HG02759 (cell line): ENCODE measurements around the gene AFF1.
"Not testable (repeated sequence)": the region's sequence is repeated elsewhere in the genome, so short reads cannot be mapped to it uniquely, and the experiment has no call there.

Source experiments
- ATAC-seq: cut with Tn5 transposase; IDR thresholded peaks from one replicate; pipeline ENCODE4 v1.9.1; 2021; ENCODE audit warnings: mild to moderate bottlenecking, moderate library complexity; ENCODE audit not compliant: unreplicated experiment

Gene AFF1

DNA sequence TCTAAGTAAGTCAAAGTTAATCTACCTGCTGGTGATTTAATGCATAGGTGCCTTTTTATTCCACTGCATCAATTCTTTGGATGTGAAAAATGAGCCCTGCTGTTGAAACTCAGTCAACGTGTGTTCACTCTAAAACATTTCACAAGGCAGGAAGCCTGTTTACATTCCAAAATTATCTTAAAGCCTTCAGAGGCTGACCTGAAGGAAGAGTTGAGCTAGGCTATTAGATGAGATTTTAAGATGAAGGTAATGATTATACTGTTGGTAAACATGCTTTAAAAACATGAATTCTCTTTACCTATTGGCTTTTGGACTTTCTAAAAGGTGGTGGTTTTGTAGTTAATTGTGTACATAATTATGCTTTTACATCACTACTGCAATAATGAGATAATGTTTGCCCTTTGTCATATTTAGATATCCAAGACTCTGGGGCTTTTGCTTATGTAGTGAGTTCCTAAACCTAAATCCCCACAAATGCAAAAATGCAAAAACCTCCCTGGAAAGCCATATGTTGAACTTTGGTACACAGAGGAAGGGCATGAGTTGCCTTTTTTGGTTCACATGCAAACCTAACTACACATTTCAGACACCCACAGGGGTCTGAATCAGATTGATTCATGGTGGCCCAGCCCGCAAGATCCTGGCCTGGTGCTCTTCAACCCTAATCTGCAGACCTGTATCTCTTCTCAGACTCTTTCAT is 193.3 kb downstream of the AFF1 start:
- ATAC-seq = no peak

DNA sequence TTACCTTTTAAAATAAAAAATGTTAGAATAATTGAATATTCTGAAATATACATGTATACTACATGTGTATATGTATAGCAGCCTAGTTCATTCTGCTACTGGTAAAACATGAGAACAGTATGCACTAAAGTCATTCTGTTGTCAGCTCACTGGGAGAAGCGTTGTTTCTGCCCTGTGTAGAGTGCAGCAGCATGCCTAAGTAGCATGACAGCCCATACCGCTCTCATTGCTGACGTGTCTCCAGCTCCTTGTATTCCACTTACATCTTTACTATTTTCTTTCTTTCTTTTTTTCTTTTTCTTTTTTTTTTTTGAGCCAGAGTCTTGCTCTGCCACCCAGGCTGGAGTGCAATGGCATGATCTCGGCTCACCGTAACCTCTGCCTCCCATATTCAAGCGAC is 194.9 kb downstream of the AFF1 start:
- no peak for ATAC-seq

DNA sequence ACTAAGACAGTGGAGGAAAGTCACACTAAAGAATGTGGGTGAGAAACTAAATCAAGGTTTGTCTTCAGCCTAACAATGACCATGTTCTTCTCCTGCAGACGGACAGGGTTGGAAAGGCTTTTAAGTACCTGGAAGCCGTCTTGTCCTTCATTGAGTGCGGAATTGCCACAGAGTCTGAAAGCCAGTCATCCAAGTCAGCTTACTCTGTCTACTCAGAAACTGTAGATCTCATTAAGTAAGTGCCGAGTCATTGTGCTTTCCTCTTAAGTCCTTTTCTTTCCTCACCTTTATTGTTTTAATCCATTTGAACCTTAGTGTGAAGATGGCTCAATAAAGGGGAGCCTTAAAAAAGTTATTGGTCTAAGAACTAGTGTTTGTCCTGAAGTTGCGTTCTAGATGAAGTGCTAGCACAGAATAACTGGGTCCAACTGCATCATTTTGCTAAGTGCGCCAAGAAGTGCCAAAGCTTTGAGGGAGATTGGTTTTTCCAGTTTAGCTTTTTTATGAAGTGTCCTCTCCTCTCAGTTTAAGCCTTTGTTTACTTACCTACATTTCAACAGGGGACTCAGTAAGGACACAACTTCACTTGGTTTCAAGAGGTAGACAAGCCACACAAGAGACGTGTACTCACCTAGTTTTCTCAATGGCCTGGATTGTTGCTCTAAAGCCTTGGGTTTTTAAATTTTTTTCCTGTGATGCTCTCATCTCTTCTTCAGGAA is 196.3 kb downstream of the AFF1 start:
- no peak for ATAC-seq

DNA sequence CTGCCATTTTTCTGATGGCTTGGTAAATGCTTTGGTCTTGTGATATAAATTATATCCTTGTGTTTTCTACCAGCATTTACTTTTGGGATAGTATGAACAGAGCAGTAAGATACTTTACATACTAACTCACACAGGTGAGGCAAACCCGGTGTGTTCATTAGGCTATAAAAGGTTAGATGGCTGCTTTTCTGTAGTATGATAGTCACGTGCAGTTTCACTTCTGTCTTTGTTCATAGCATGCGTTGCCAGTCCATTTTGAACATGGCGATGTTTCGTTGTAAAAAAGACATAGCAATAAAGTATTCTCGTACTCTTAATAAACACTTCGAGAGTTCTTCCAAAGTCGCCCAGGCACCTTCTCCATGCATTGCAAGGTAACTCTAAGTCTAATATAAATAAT is 197.2 kb downstream of the AFF1 start:
- ATAC-seq = no peak

DNA sequence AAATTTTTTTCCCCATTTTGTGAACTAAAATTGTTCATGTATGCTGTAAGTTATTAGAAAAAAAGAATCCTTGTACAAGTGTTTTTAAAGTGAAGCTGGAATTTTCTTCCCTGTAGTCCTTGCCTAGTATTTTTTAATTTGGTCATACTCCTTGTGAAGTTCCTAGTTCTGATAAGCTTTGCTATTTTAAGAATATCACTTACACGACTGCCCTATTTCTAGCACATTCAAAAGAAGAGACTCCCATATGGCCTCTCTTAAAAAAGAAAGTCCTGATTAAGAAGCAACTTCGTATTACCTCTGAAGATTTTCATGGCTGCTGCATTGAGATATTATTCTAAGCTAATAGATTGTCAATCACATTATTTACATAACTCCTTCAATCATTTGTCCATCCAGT is 198.4 kb downstream of the AFF1 start:
- no peak for ATAC-seq

GRCh38 chr4:87134122-87134521 is 199.3 kb downstream of the AFF1 start:
- ATAC-seq = no peak

DNA sequence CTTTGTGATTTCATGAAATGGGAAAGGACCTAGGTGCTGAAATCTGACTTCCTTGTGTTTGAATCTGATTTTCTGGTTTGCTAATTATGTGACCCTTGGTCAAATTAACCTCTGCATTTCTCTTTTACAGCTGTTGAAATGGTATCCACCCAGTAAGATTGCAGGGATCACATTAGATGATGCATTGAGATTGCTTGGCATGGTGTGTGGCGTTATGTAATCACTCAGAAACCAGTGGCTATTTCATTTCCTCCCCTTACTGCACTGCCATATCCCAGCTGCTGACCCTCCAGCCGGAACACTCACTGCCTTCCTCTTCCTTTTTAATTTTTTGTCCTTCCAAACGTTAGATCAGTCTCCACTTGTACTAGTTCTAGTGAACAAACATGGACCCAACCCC is 206.6 kb downstream of the AFF1 start:
- no peak for ATAC-seq

- ATAC-seq = peak; percentile 63
These were observed 209.5 kb downstream of the AFF1 start for GRCh38 chr4:87144356-87144755.

DNA sequence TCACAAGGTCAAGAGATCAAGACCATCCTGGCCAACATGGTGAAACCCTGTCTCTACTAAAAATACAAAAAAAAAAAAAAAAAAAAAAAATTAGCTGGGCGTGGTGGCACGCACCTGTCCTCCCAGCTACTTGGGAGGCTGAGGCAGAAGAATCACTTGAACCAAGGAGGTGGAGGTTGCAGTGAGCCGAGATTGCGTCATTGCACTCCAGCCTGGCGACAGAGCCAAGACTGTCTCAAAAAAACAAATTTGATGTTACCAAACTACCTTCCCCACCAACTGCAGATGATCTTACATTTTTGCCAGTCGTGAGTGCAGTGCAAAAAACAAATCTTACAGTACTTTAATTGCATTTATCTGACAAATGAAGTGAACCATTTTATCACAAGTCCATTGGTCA is 211.1 kb downstream of the AFF1 start:
- not testable (repeated sequence) for ATAC-seq

GRCh38 chr4:87147116-87147515 is 212.3 kb downstream of the AFF1 start:
- ATAC-seq = no peak

DNA sequence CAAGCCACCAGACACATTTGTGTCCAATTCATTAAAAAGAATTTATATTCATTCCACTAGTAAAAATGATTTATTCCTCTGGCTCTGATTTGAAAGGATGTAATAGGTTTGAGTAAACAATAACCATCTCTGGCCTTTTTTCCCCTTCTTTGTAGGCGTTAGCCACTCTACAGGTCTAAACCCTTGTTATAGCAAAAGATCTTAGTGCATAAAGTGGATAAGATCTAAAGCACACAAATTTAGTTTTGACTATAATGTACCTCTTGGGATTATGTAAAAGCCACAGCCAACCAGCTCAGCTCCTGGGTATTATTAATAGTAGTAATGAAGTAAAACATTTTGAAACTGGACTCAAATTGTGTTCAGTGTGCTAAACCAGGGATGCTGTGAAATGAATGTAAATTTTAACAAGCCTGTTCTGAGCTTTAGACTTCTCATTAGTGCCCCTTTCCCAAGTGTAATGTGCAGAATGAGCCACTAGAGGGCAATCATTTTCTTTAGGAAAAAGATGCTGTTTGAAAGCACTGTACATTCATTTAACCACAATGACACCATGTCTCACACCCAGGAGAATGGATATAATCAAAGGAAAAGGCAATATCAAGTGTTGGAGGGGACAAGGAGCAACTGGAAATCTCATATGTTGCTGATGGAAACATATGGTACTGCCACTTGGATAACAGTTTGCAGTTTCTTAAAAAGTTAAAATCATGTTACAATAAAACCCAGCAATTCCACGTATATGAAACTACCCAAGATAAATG is 215.9 kb downstream of the AFF1 start:
- peak; percentile 53 for ATAC-seq

DNA sequence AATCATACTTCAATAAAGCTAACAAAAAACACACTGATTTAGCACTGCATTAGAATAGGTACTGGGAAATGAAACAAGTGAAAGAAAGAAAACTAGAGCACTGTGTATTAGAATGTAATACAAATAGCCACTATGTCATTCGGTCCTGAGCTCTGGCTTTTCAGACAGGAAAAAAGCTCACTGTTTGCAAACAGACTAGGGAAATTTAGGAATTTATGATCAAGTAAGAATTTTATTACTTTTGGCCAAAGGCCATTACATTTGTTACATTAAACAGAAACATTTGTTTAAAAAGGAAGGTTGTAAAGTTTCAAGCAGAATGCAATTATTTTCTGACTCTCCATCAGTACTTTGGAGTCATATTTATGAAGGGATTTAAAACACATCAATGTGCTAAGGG is 216.9 kb downstream of the AFF1 start:
- no peak for ATAC-seq

DNA sequence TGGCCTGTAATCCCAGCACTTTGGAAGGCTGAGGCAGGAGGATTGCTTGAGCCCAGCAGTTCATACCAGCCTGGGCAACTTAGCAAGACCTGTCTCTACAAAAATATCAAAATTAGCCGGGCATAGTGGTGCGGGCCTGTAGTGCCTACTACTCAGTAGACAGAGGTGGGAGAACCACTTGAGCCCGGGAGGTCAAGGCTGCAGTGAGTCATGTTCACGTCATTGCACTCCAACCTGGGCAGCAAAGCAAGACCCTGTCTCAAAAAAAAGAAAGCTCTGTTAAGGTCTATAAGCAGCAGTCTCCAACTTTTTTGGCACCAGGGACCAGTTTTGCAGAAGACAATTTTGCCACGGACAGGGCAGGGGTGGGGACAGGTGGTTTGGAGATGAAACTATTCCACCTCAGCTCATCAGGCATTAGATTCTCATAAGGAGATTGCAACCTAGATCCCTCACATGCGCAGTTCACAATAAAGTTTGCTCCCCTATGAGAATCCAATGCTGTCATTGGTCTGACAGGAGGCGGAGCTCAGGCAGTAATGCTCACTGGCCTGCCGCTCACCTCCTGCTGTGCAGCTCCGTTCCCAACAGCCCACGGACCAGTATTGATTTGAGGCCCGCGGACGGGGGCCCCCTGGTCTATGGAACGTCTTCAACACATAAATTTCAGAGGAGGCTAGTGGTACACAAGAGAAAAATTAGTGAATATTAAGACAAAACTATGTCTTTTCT is 217.7 kb downstream of the AFF1 start:
- no peak for ATAC-seq

DNA sequence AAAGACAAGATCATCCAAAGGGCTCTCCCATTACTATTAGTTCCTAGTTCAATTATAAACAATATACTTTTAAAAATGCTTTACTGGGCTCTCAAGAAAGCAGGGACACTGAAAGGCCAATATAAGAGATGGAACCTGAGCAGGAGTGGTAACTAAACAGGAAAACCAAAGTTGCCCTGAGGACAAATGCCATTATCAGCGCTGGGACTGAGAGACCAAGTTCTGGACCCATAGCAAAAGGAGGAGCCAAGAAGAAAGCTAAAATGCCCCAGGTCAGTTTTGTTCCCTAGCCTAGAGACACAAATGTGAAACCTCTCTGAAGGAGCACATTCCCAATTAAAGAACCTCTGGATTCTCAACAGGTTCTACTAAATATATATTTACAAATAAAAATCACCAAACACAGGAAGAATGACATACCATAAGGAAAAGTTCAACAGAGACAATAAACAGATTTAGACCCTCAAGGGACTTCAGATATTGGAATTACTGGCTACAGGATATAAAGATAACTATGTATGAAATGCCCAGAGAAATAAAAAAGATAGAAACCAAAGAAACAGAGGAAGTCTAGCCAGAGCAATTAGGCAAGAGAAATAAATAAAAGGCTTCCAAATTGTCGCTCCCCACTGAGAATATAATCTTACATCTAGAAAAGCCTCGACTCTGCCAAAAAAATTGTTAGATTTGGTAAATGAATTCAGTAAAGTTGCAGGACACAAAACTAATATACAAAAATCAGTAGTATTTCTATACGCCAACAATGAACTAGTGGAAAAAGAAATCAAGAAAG is 218.5 kb downstream of the AFF1 start:
- ATAC-seq = no peak

GRCh38 chr4:87165892-87166291 is 231.1 kb downstream of the AFF1 start:
- no peak for ATAC-seq

- ATAC-seq = no peak
These were observed 231.6 kb downstream of the AFF1 start for GRCh38 chr4:87166296-87166854.

DNA sequence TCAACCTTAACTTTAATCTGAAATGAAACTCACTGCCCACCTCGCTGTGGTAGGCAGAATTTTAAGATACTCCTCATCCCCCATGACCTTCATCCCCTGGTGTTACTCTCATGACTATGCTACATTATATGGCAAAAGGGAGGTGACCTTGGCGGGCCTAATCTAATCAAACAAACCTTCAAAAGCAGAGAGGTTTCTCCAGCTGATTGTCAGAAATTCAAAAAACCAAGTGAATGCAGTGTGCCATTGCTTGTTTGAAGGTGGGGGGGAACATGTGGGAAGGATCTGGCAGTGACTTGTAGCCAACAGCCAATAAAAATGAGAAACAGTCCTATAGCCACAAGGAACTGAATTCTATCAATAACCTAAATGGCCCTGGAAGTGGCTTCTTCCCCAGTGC is 237.1 kb downstream of the AFF1 start:
- no peak for ATAC-seq

GRCh38 chr4:87174672-87175071 is 239.9 kb downstream of the AFF1 start:
- ATAC-seq = no peak

GRCh38 chr4:87179751-87180150 is 244.9 kb downstream of the AFF1 start:
- no peak for ATAC-seq

- ATAC-seq = no peak
These were observed 246.0 kb downstream of the AFF1 start for GRCh38 chr4:87180767-87181166.
